ENCODE data around the gene DDX47. TPM values are rescaled to one million over a fixed set of nuclear protein-coding genes. Genes with fewer than 3 reads are reported as not detected.

Gene DDX47
- total RNA-seq, 1 experiment from 2014 or later: 90.4 TPM

GRCh38 chr12:12788131-12788530, 25.0 kb upstream of the DDX47 start:
- Histone ChIP-seq H3K27me3 (replicated peaks; ENCODE audit: insufficient read depth, low read depth, low read length, poor library complexity) (no peaks in the 10 kb centered on the region), H3K4me1 (ENCODE audit: insufficient read depth, low read length, poor library complexity, severe bottlenecking) (peaks cover 38% of the 10 kb centered on the region), H3K27ac (ENCODE audit: low read depth, low read length, poor library complexity, severe bottlenecking) (no peak overlapping the region), H3K9me3 (ENCODE audit: low read depth, low read length, poor library complexity, severe bottlenecking) (no peaks in the 10 kb centered on the region), H3K36me3 (ENCODE audit: insufficient read depth, low read length, poor library complexity, severe bottlenecking) (no peaks in the 10 kb centered on the region), H3K4me3 (ENCODE audit: low read depth, low read length, poor library complexity, severe bottlenecking) (no peak overlapping the region)
- ChIA-PET CTCF (no interaction called here), POLR2A (ENCODE audit: low non-redundant PET) (no interaction called here)
- no TSS peak for BruUV-seq (replicated peaks)
- DNase-seq (ENCODE audit: low spot score): no peak
- intact Hi-C loops (cut with micrococcal nuclease; ENCODE audit: unreplicated experiment): loop anchor here (5.0 kb wide), 1 partner anchor 424 kb away; no protein-coding TSS in a partner anchor
- TF ChIP-seq, protein P1, sequence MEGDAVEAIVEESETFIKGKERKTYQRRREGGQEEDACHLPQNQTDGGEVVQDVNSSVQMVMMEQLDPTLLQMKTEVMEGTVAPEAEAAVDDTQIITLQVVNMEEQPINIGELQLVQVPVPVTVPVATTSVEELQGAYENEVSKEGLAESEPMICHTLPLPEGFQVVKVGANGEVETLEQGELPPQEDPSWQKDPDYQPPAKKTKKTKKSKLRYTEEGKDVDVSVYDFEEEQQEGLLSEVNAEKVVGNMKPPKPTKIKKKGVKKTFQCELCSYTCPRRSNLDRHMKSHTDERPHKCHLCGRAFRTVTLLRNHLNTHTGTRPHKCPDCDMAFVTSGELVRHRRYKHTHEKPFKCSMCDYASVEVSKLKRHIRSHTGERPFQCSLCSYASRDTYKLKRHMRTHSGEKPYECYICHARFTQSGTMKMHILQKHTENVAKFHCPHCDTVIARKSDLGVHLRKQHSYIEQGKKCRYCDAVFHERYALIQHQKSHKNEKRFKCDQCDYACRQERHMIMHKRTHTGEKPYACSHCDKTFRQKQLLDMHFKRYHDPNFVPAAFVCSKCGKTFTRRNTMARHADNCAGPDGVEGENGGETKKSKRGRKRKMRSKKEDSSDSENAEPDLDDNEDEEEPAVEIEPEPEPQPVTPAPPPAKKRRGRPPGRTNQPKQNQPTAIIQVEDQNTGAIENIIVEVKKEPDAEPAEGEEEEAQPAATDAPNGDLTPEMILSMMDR (conservative IDR thresholded peaks at IDR 0.05; ENCODE audit: low read depth, low read length): no peak
- TF ChIP-seq EZH2 (IDR thresholded peaks at IDR 0.05; ENCODE audit: borderline replicate concordance, low read depth, low read length, poor library complexity, severe bottlenecking): no peak

- peaks cover 38% of the 10 kb centered on the region for H3K4me1 ChIP-seq (ENCODE audit: insufficient read depth, low read length, poor library complexity, severe bottlenecking)
- CTCF ChIA-PET: no interaction called here
- DNase-seq (ENCODE audit: low spot score): peak; percentile 90
These were observed 24.3 kb upstream of the DDX47 start for GRCh38 chr12:12788675-12789368.

GRCh38 chr12:12790956-12791355, 22.2 kb upstream of the DDX47 start:
- CTCF ChIA-PET: no interaction called here
- Histone ChIP-seq H3K4me3 (ENCODE audit: low read depth, low read length, poor library complexity, severe bottlenecking) (no peak overlapping the region), H3K27me3 (replicated peaks; ENCODE audit: insufficient read depth, low read depth, low read length, poor library complexity) (no peaks in the 10 kb centered on the region), H3K9me3 (ENCODE audit: low read depth, low read length, poor library complexity, severe bottlenecking) (no peaks in the 10 kb centered on the region), H3K36me3 (ENCODE audit: insufficient read depth, low read length, poor library complexity, severe bottlenecking) (no peaks in the 10 kb centered on the region), H3K4me1 (ENCODE audit: insufficient read depth, low read length, poor library complexity, severe bottlenecking) (peaks cover 23% of the 10 kb centered on the region), H3K27ac (ENCODE audit: low read depth, low read length, poor library complexity, severe bottlenecking) (no peak overlapping the region)
- BruUV-seq (replicated peaks): no TSS peak
- DNase-seq (ENCODE audit: low spot score): no peak
- POLR2A ChIA-PET (ENCODE audit: low non-redundant PET): no interaction called here
- intact Hi-C loops (cut with micrococcal nuclease; ENCODE audit: unreplicated experiment): no loop called here
- no peak for TF ChIP-seq EZH2 (IDR thresholded peaks at IDR 0.05; ENCODE audit: borderline replicate concordance, low read depth, low read length, poor library complexity, severe bottlenecking)
- TF ChIP-seq, protein P1 (conservative IDR thresholded peaks at IDR 0.05; ENCODE audit: low read depth, low read length): no peak

More at GRCh38 chr12:12788675-12789368, 24.3 kb upstream of the DDX47 start:
- no TSS peak for BruUV-seq (replicated peaks)
- POLR2A ChIA-PET (ENCODE audit: low non-redundant PET): no interaction called here
- Histone ChIP-seq H3K9me3 (ENCODE audit: low read depth, low read length, poor library complexity, severe bottlenecking) (no peaks in the 10 kb centered on the region), H3K4me3 (ENCODE audit: low read depth, low read length, poor library complexity, severe bottlenecking) (no peak overlapping the region), H3K27me3 (replicated peaks; ENCODE audit: insufficient read depth, low read depth, low read length, poor library complexity) (no peaks in the 10 kb centered on the region), H3K27ac (ENCODE audit: low read depth, low read length, poor library complexity, severe bottlenecking) (no peak overlapping the region), H3K36me3 (ENCODE audit: insufficient read depth, low read length, poor library complexity, severe bottlenecking) (no peaks in the 10 kb centered on the region)
- intact Hi-C loops (cut with micrococcal nuclease; ENCODE audit: unreplicated experiment): loop anchor here (5.0 kb wide), 1 partner anchor 423 kb away; no protein-coding TSS in a partner anchor
- TF ChIP-seq, protein P1 (conservative IDR thresholded peaks at IDR 0.05; ENCODE audit: low read depth, low read length): peak; percentile 88
- no peak for TF ChIP-seq EZH2 (IDR thresholded peaks at IDR 0.05; ENCODE audit: borderline replicate concordance, low read depth, low read length, poor library complexity, severe bottlenecking)
